Activated CD4-positive, alpha-beta T cell treated with anti-CD3 and anti-CD28 coated beads, Interleukin-2, amount 50 U/mL, for 48 hours (primary cell): Measurements from ENCODE around the gene DAPK3.
"Not testable (repeated sequence)": the region's sequence is repeated elsewhere in the genome, so short reads cannot be mapped to it uniquely, and the experiment has no call there.

ENCODE experiments used
- DNase-seq, 2 experiments: peaks; one replicate each; pipeline ENCODE4 v3.0.0-alpha.2; 2020

Gene DAPK3

DNA sequence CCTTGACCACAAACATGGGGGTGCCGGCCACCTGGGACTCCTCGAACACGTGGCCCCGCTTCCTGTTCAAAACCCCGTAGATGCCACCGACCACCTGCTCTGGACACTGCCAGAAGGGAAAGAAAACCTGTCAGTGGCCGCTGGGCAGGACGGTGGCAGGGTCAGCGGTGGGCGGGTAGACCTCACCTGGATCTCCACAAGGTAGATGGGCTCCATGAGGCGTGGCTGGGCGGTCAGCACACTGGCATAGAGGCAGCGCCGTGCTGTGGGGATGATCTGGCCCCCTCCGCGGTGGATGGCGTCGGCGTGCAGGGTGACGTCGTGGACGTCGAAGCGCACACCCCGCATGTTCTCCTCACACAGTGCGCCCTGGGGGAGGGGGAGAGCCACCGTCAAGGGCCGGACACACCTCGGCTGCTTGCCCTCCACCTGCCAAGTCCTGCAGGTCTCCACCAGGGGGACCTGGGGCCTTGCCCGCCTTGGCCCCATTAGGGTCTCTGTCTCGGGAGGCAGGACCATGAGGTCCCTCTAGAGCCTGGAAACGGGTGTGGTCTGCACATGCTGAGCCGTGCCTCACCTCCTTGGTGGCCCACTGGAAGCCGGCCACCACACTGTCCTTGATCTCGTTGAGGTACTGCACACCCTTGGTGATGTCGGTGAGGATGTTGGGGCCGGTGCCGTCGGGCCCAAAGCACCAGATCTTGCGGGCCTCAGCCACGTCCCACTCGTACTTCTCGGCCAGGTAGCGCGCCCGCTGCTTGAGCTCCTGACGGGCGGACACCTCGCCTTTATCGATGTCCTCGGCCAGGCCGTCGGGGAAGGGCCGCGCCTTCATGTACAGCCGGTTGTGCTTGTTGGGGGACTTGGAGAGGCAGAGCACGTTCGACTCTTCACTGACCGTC lies 6.6 kb upstream of the DAPK3 start:
- DNase-seq, result peak in 1 of 2 experiments; percentile 13

DNA sequence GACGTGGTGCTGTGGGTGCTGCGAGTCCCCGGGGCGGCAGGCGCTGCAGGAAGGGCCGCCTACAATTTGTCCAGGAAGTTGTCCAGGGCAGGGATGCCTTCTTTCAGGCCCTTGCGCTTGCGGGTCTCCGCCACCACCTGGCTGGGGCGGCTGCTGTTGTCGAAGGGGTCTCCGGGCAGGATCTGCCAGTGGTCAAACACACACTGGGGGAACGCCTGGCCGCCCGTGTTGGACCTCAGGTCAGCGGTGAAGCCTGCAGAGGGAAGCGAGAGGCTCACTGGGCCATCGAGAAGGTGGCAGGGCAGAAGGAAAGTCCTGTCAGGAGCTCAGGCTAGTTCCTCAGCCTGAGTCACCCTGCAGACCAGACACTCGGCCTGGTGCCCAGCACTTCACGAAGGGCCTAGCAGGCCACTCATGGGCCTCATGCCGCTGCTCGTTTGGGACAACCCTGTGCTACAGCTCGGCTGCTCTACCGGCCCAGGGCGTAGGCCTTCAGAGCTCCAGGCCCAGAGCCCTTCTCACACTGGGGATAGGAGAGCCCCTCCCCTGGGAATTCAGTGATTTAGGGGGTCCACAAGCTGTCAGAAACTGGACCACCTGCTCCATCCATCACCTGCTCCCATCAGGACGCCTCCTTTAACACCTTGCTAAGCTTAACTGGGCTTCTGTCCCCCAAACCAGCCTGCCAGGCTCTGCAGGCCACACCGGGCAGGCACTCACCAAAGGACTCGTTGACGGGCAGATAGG lies 5.8 kb upstream of the DAPK3 start:
- peak in 1 of 2 experiments; percentile 8 for DNase-seq

DNA sequence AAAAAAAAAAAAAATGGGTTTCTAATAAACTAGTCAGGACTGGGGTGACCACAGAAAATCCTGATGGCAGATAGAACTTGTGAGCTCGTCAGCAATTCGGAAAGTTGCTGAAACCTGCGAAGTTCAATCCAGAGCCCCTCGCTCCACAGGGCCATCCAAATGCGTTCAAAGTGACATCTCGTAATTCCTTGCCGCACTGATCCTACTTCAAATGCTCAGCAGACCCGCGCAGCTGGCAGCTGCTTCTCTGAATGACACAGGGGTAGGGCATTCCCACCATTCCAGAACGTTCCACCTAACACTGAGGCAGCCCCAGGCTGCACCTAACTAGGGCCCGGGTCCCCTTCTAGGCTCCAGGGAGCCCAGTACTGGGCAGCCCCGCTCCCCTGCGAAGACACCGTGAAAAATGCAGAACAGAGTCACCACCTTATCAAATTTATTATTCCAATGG lies 4.8 kb upstream of the DAPK3 start:
- peak in 1 of 2 experiments; percentile 14 for DNase-seq

DNA sequence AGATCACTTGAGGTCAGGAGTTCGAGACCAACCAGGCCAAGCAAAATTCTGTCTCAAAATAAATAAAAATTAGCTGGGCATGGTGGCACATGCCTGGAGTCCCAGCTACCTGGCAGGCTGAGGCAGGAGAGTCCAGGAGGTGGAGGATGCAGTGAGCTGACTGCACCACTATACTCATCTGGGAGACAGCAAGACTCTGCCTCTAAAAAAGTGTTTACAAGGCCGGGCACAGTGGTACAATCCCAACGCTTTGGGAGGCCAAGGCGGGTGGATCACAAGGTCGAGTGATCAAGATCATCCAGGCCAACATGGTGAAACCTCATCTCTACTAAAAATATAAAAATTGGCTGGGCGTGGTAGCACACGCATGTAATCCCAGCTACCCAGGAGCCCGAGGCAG lies 4.2 kb upstream of the DAPK3 start:
- no peak for DNase-seq

DNA sequence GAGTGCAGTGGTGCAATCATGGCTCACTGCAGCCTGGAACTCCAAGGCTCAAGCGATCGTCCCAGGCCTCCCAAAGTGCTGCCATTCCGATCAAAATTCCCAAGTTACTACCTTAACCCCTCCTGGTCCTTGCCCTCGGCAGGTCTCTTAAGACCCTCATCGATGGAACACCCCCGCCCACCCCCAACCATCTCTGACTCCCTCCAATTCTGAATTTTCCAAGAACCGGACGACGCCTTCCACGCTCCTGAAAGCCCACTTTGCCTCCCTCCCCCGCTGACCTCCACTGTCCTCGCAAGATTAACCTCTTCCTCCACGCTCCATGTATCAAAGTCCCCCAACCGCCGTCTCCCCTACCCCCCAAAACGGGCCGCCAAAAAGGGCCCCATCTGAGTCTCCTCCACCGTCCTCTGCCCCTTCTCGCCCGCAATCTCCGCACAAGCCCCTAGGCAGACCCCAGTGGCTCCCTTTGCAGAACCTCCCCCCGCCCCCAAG lies 539 bp downstream of the DAPK3 start:
- DNase-seq, result no peak

DNA sequence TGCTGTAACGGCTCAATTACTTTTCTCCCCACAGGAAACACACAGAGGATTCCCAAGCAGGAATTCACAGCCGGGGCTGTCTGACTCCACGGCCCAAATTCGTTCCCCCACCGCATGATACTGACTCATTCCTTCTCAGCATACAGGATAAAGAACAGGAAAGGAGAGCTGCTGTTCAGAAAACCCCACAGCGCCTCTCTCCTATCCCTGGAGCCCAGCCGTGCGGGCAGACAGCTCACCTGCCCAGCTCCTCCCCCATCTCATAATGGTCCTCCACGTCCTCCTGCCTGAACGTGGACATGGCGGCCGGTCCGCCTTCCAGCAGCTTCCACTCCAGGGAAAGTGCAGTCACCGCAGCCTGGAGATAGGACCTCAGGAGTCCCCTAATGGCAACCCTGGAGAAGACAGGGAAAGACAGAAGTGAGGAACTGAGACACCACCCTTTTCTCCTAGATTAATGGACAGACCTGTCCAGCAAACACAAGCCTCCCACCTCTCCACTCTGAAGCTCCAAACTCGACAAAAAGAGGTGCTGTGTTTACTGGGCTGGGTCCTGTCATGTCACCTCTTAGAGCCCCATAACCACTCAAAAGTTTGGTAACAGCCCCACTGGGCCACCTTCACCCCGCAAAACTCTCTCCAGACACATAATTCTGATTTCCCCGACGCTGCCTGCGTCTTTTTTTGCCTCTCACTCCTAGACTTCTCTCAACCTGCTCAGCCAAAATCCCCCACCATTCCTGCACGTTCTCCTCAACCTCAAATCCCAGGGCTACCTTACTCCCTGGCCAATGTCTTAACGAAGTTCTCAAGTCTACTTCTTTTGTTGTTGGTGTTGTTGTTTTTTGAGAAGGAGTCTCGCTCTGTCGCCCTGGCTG lies 1.2 kb downstream of the DAPK3 start:
- DNase-seq, result no peak

DNA sequence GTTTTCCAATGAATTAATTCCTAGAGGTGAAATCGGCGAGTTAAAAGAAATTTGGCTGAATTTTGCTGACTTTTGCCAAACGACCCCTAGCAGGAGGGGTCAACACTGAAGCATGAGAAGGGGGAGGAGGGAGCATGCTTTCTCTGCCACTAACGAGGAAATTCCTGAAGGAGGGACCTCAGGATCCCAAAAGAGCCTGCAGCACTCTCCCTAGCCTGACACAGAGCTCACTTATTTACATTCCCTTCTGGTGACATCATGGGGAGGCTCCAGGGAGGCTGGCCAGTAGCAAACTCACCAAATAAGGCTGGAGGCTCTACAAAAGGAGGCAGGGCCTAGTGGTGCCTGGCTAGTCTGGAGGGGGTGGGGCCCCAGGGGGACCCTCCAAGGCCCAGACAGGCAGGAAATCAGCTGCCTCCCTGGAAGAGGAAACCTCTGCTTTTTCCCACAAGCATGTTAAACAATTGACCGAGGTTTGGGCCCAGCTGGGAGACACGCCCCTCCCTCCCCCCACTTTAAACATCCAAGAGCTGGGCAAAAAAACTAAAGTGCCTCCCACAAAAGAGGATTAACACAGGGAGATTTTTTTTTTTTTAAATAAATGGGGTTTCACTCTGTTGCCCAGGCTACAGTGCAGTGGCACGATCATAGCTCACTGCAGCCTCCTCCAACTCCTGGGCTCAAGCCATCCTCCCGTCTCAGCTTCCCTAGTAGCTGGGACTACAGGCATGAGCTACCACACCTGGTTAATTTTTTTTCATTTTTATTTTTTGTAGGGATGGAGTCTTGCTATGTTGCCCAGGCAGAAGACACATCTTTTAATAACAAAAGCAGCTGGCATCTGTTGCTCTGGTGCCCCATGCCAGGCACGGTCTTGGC lies 2.1 kb downstream of the DAPK3 start:
- DNase-seq, result no peak

DNA sequence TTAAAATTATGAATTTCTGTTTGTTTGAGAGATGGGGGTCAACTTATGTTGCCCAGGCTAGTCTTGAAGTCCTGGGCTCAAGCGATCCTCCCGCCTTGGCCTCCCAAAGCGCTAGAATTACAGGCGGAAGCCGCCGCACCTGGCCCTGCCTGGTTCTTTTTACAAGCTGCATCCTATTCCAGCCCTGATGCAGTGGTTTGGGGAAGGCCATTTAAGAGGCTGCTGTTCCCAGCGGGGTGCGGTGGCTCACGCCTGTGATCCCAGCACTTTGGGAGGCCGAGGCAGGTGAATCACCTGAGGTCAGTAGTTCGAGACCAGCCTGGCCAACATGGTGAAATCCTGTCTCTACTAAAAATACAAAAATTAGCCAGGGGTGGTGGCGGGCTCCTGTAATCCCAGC lies 2.9 kb downstream of the DAPK3 start:
- not testable (repeated sequence) for DNase-seq

DNA sequence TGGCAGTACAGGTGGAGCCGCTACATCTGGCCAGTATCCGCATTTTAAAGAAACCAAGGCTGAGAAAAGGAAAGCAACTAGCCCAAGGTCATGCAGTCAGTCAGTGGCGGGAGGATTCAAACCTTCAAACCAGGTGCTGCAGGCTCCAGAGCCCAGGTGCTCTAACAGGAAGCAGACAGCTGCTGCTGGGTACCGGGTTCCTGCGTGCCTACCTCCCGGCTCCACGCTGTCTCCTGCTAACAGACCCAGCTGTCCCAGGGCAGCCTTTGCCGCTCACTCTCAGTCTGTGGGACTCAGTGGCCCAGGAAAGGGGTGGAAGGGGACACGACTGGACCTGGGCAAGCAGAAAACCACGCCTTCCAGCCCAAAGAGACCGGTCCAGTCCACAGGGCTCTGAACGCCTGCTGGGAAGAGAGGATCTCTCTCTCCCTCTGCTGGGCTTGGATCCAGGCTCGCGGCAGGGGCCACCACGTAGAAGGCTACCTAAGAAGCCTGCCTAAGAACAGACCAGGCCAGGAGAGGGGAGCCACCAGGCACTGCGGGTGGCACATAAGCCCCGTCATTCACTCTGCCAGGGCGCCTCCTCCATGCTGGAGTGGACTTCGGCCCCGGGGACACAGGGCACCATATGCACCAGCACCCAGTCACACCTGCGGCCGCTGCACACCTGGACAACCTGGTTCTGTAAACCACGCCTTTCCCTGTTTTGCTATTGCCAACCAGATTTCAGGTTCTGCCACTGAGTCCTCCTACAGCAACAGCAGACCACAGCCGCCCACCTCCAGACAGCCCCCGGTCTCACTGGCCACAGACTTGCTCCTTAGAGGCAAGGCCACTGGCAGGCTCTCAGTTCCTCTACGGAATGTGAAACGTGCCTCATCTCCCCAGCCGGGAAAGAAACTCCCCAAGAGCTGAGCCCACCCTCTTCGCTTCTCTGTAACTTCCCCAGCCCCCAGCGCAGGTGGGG lies 4.6 kb downstream of the DAPK3 start:
- no peak for DNase-seq

DNA sequence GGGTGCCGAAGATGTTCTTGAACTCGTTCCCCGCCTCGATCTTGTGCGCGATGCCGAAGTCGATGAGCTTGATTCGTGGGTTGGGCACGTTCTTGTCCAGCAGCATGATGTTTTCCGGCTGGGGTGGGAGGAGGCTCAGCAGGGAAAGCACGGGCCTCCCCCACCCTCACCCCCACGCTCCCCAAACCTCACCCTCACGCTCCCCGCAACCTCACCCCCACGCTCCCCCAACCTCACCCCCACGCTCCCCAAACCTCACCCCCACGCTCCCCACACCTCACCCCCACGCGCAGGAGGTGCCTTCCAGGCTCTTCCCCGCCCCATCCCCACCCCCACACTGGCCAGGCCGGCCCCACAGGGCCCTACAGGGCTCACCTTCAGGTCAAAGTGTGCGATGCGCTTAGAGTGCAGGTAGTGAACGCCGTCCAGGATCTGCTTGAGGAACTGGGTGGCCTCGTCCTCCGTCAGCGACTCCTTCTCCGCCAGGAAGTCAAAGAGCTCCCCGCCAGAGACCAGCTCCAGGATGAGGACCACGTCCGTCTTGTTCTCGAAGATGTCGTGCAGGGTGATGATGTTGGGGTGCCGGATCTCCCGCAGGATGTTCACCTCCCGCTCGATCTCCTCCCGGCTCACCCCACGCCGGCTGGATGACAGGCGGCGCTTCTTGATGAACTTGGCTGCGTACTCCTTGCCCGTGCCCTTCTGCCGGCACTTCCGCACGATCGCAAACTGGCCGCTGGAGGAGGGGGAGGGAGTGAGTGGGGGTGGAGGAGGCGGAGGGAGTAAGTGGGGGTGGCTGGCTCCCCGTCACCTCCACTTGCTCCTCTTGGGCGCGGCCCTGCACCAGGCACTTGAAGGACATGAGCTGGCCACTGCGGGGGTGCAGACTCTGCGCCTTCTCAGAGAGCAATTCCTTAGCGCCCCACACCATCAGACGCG lies 6.4 kb downstream of the DAPK3 start:
- no peak for DNase-seq

DNA sequence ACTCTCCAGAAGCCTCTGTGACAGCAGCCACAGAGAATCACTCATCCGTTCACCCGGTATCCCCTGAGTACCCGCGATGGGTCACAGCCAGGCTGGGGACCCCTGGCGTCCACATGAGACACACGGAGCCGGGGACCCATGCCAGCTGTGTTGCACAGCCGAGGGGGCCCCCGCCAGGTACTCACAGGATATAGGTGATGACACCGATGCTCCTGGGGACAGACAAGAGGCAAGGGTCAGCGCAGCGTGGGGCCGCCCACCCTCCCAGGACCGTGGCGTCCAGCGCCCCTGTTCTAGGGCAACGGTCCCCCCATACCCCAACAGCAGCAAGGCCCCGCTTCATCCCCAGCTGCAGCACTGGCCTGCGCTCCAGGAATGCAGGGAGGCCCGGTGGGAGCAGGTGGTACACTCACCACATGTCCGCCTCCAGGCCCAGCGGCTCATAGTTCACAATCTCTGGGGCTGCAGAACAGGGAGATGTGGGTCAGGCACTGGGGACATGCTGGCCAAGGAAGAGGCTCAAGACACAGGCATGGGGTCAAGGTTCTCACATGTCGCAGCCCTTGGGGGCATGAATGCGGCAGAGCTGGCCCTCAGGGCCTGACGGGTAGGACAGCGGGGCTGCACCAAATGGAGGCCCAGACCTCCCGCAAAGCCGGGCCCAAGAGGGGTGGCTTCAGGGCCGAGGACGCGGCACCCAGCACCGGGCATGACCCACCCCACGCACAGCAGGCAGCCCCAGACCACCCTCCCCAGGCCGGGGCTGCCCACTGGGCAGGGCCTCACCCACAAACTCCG lies 7.2 kb downstream of the DAPK3 start:
- no peak for DNase-seq

DNA sequence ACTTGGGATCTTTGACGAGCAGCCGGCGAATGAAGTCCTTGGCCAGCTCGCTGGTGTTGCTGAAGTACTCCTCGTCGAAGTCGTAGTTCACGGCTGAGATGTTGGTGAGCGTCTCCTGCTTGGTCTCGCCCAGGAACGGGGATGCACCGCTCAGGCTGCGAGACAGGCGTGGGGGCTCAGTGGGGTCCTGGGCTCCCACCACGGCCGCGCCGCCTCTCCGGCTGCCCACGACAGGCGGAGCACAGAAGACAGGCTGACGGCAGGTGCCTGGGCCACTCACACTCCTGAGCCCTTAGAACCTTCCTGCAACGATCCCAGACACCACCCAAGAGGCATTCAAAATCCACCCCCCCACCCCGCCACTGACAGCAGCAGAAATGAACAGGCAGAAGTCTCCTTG lies 9.9 kb downstream of the DAPK3 start:
- DNase-seq, result no peak

DNA sequence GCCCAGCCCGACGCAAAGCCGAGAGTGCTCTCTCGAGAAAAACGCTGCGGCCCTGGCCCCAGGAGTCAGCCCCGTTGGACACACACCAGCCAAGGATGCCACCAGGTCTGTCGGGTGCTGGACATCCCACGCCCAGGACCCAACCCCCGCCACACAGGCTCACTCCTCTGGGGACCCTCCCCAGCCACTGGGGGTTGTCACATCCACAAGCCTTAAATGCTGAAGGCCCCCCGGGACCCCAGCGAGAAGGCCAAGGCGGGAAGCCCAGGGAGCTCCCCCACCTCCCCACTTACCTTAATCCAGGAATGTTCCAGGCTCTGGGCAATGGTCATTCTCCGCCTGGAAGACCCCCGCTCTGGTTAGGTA lies 11.2 kb downstream of the DAPK3 start:
- no peak for DNase-seq

DNA sequence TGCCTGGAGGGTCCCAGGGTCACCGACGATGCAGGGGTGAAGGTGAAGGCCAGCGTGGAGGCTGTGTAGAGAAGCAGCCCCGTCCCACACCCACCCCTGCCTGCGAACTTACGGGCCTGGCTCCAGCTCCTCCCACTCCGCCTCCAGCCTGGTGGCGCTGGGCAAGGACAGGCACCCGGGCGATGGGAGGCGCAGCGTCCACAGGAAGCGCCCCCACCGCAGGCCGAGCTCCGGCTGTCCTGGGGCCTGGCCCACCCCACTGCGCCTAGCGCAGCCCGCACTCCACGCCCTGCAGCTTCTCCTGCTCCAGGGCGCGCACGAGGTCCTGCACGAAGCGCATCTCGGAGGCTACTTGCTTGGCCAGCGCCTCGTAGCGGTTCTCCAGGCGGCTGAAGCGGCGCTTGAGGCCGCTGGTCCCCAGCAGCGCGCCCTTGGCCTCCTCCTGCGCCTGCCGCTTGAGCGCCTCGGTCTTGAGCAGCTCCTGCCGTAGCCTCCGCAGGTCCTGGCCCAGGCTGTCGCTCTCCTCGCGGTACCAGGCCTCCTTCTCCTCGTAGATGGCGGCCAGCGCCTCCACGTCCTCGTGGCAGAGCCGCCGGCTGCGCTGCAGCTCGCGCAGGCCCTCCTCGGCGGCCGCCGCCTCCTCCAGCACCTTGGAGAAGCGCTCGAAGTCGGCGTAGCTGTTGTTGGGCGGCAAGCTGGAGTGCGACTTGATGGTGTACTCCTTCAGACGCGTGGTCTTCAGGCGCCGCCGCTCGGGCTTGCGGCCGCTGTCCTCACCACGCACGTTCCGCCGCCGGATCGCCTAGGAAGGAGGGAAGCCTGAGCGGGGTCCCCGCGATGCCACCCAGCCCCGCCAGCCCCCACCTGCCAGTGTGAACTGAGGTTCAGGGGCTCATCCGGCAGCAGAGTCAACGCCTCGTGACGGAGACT lies 11.8 kb downstream of the DAPK3 start:
- no peak for DNase-seq

DNA sequence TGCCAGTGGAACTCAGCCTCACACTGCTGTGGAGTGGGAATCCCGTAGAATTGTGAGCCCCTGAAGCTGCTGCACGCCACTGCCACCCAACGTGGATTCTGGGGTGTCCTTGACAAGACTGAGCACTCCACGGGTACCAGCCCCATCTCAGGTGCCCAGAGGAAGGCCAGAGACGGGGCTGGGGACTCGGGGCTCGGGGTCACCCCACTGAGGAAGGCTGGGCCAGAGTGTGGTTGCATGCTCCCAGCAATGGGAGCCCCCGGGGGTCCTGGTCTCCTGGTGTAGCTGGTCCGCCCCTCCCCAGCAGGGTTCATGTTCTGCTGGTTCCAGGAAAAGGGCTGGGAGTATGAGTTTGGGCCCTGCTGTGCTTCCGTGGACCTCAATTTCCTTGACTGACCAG lies 15.2 kb downstream of the DAPK3 start:
- no peak for DNase-seq

DNA sequence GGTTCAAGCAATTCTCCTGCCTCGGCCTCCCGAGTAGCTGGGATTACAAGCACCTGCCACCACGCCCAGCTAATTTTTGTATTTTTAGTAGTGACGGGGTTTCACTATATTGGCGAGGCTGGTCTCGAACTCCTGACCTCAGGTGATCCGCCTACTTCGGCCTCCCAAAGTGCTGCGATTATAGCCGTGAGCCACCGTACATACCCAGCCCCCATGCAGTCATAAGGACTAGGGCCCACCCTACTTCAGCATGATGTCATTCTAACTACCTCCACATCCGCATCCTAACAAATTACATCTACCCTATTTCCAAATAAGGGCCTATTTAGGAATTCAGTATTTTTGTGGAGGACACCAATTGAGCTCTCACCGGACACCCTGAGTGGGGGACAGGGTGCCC lies 15.6 kb downstream of the DAPK3 start:
- not testable (repeated sequence) for DNase-seq

DNA sequence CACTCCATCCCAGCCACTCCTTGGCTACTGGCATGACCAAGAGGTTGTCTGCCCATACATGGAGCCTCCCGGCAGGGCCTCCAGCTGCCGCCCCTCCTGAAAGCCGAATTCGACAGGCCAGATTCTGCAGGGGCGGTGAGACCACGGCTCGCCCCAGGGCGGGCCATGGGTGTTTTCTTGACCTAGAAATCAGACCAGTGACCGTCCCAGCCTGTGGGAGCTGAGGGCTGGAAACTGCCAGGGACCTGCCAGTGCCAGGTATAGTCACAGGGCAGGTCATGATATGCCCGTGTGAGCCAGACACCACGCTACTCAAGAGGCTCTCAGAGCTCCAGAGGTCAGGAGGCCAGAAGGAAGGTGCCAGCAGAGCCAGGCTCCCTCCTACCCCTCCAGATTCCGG lies 16.8 kb downstream of the DAPK3 start:
- DNase-seq, result no peak
